GM19099 (cell line): Measurements from ENCODE around the gene LIMS1.

ENCODE experiments used
- POLR2A ChIP-seq: IDR thresholded peaks from 3 replicates; pipeline ENCODE4 v1.6.1; 2011; ENCODE audit warnings: low read depth; ENCODE audit not compliant: insufficient read length; ENCODE audit errors: extremely low read depth

LIMS1 gene

DNA sequence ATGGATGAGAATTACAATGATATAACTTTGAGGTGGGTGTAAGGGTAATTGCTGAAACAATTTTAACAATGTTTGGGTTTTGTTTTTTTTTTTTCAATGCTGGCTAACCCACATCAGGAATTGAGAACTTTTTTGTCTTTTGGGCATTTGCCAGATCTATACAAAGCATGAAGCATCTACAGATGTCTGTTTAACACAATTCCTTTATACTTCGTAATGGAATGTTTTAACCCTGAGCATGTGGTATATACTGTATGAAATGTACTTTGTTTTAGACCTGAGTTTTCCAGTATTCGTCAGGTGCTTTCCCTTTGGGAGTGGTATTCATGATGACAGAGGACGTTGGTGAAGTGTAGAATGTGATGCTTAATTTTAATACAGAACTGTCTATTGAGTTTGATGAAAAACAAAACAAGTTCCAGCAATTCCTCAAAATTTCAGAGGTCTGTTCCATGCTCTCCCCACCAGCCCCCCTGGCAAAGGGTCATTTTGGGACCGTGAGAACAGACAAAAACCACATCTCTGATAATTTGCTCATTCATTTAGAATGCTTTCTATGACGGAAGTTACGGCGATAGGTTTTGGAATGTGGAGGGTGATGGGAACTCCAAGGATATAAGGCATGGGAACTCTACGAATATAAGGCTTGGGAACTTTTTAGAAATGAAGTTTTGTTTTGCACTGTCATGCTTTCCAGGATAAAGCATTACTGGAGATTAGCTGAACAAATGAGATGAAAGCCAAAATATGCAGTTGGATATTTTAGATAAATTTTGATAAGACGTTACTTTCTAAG is 14.1 kb downstream of the LIMS1 start:
- TF ChIP-seq POLR2A: no peak

GRCh38 chr2:108552566-108552965 is 18.3 kb downstream of the LIMS1 start:
- TF ChIP-seq POLR2A: no peak

DNA sequence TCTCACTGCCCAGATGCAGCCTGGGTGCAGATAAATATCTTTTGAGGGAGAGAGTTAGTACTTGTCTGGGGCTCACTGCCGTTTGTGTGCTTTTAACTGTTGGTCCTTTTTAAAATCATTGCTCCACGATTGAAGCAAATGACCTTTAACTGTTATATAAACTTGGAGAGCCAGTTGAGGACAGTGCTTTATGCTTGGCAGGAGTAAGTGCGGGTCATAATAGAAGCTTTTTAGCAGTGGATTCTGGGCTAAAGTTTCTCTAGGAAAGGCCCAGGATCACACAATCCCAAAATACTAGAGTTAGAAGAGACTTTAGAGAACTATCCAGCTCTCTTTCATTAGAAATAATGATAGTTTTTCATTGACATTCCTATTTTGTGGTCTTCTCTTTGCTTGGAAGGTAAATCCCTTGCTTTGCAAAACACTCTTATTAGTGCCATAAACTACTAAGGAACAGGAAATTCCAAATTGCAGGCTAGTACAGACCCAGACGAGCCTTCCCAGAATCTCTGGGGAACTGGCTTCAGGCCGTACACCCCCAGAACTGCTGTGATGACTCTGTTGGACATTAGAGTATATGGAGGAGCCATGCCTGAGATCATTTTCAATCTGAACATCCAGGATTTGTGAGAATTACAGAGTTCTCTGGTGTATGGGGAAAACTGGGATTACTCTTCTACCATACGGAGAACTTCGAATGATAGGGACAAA is 19.1 kb downstream of the LIMS1 start:
- no peak for TF ChIP-seq POLR2A

DNA sequence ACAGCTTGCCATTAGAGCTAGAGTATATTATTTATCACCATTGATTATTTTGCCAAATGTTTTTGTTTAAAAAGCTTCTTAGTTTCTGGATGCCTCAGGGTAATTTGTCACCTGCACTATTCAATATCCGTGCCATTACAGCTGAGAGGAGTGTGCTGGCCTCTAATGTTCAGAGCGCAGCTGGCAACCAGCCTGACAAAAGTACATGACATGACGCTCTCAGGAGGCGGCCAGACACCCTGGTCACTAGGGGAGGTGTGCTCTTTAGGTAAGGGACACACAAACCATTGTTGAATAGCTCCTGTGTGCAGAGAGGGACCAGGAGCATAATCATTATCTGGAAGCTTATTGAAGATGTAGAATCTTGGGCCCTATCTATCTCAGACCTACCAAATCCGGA is 20.3 kb downstream of the LIMS1 start:
- no peak for TF ChIP-seq POLR2A

- no peak for TF ChIP-seq POLR2A
Measured at GRCh38 chr2:108555572-108555971, 21.3 kb downstream of the LIMS1 start.

DNA sequence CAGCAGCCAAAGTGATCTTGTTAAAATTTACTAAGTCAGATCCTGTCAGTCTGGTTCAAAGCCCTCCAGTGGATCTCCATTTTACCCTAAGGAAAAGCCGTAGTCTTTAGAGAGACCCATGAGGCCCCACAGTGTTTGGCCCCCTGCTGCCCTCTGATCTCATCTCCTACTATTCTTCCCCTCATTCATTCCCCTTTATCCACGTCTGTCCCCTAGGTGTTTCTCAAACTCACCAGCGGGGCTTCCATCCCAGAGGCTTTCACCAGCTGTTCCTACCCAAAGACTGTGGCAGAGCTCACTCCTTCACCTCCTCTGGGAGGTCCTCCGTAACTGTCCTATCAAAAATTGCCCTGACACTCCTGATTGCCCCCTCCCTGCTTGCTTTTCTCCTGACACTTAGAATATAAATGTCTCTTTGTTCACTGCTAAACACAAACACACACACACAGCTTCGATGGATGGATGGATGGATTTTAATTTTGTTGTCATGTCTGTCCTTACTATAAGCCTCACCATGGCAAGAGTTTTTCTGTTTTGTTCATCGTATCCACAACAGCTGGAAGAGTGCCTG is 26.1 kb downstream of the LIMS1 start:
- TF ChIP-seq POLR2A: no peak

DNA sequence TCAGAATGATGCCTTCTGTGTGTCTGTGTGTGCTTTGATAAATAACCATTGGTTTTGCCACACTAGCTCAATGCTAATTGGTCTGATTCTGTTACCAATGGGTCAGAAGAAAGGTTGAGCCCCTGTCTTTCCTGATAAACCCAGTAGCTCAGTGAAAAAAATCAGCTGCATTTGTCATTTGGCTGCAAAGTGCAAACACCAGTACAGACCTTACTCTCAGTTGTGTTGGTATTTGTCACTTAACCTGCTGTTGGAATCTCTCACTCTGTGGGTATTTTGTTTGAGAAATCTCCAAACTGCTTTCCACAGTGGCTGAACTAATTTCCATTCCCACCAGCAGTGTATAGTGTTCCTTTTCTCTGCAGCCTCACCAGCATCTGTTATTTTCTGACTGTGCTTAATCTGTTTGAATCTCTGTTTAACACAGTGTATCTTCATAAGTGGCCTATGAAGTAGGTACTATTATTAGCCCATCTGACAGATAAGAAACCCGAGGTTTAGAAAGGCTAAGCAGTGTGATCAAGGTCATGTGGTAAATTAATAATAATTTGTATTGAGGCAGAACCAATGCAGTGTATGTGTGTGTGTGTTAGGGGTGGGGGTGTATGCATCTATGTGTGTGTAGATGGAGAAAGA is 26.7 kb downstream of the LIMS1 start:
- no peak for TF ChIP-seq POLR2A

DNA sequence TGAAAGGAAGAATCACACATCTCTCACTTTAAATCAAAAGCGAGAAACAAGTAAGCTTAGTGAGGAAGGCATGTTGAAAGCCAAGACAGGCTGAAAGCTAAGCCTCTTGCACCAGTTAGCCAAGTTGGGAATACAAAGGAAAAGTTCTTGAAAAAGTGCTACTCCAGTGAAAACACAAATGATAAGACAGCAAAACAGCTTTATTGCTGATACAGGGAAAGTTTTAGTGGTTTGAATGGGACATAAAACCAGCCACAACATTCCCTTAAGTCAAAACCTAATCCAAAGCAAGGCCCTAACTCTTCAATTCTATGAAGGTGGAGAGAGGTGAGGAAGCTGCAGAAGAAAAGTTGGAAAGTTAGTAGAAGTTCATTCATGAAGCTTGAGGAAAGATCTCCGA is 28.0 kb downstream of the LIMS1 start:
- no peak for TF ChIP-seq POLR2A

DNA sequence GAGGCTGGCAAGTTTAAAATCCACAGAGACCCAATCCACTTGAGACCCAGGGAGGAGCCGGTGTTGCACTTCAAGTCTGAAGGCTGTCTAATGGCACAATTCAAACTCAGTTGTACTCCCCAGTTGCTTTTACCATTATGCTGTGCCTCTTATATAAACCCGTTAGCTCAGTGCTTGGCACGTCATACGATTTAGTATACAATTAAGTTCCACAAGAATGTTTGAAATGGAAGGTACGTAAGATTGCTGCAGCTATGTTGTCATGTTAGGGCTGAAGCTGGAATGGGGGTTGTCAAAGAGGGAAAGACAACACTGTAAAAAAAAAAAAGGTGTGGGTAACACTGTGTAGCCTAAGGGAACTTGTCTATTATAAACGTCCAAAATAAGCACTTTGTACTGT is 30.2 kb downstream of the LIMS1 start:
- no peak for TF ChIP-seq POLR2A

- TF ChIP-seq POLR2A: no peak
Measured at GRCh38 chr2:108565778-108566375, 31.6 kb downstream of the LIMS1 start.

DNA sequence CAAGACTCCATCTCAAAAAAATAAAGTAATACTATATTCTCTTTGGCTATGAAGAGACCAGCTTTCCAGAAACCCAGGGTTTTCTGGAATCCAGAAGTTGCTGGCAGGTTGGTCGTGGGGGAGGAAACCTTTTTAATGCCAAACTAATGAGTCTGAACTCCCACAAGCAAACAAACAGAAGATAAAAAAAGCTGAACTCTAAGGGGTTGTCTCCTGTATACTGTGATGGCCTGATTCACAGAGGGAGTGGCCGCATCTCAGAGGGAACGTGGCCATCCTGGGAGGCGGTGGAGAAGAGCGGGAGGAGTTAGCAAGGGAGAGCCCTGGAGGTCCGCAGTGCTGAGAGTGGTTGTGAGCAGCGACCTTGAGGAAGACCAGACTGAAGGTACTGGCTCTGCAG is 36.1 kb downstream of the LIMS1 start:
- no peak for TF ChIP-seq POLR2A

- TF ChIP-seq POLR2A: no peak
Measured at GRCh38 chr2:108571286-108571685, 37.0 kb downstream of the LIMS1 start.

DNA sequence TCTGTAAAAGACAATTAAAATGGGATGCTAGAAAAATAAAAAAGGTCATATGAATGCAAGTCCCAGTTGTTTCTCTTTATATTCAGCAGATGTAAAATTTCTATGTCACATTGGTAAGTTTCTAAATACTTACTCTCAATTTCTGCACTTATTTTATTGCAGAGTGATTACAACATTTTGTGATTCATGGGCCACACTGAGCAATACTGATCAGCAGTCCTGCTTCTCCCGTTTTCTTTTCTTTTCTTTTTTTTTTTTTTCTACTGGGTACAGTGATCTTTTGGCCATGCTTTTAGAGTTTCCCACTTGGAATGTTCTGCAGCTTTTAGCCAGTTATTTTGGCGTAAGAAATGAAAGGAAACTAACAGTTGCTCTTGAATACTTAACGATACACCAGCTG is 38.8 kb downstream of the LIMS1 start:
- no peak for TF ChIP-seq POLR2A

DNA sequence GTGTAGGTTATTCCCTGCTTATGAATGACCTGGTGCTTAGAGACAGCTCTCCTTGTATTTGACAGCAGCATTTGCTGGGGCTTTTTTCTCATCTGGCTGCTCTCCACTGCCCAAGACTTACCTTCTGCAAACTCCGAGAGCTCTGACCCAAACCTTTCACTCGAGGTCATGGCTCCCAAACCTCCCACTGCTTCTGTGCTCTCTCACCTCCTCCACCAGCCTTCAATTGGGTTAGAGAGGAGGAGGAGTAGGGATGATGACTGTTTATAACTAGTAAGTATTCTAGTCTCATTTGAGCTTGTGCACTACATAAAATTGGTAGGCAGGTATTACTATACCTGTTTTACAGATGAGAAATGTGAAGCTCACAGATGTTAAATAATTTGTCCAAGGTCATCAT is 40.1 kb downstream of the LIMS1 start:
- no peak for TF ChIP-seq POLR2A
